Neural cell (in vitro differentiated cells): ENCODE data around the gene SHANK1. TPM values are rescaled to one million over a fixed set of nuclear protein-coding genes. Genes with fewer than 3 reads are reported as not detected.

Source experiments
- H2AFZ ChIP-seq: fragments of 200-600, 300-800 bp; sonication (generic), shearing (Covaris generic); 2 replicates; pipeline ENCODE4 v1.6.0; 2014; ENCODE audit warnings: low read depth, mild to moderate bottlenecking, antibody characterized with exemption, low read length, moderate library complexity
- H3F3A ChIP-seq: fragments of 200-600 bp; shearing (Covaris generic); 2 replicates; pipeline ENCODE4 v1.6.1; 2016; ENCODE audit warnings: mild to moderate bottlenecking, moderate library complexity, mixed read lengths, antibody characterized with exemption, low read length; ENCODE audit not compliant: insufficient read depth, poor library complexity, severe bottlenecking
- H3K27ac ChIP-seq: fragments of 200-600, 300-800 bp; sonication (generic), shearing (Covaris generic); 2 replicates; pipeline ENCODE4 v1.5.1; 2014; ENCODE audit warnings: mild to moderate bottlenecking, low read length, moderate library complexity
- H3K27me3 ChIP-seq: fragments of 300-800, 200-600 bp; sonication (generic), shearing (Covaris generic); 2 replicates; pipeline ENCODE4 v1.6.0; 2014; ENCODE audit warnings: mild to moderate bottlenecking, low read depth, low read length, moderate library complexity; ENCODE audit not compliant: insufficient read depth
- H3K36me3 ChIP-seq: fragments of 300-800, 200-600 bp; sonication (generic), shearing (Covaris generic); 2 replicates; pipeline ENCODE4 v1.5.1; 2014; ENCODE audit warnings: mild to moderate bottlenecking, antibody characterized with exemption, low read length, moderate library complexity; ENCODE audit not compliant: insufficient read depth
- H3K4me2 ChIP-seq: fragments of 300-800, 200-600 bp; sonication (generic), shearing (Covaris generic); 2 replicates; pipeline ENCODE4 v1.6.0; 2014; ENCODE audit warnings: mild to moderate bottlenecking, low read length
- H3K4me3 ChIP-seq: fragments of 300-800, 200-600 bp; sonication (generic), shearing (Covaris generic); 2 replicates; pipeline ENCODE4 v1.5.1; 2014; ENCODE audit warnings: mild to moderate bottlenecking, low read length, moderate library complexity
- H3K79me2 ChIP-seq: fragments of 200-600 bp; shearing (Covaris generic); replicated peaks from 2 replicates; pipeline ENCODE4 v1.6.0; 2014; ENCODE audit warnings: mild to moderate bottlenecking, low read length, moderate library complexity; ENCODE audit not compliant: insufficient read depth
- H3K9ac ChIP-seq: fragments of 300-800, 200-600 bp; sonication (generic), shearing (Covaris generic); 2 replicates; pipeline ENCODE4 v1.6.1; 2016; ENCODE audit warnings: mild to moderate bottlenecking, low read length, mixed read lengths
- H3K9me2 ChIP-seq: fragments of 200-600 bp; shearing (Covaris generic); 2 replicates; pipeline ENCODE4 v1.6.1; 2016; ENCODE audit warnings: mild to moderate bottlenecking, low read length, mixed read lengths; ENCODE audit not compliant: insufficient read depth
- H3K9me3 ChIP-seq: fragments of 200-600, 300-800 bp; sonication (generic), shearing (Covaris generic); 2 replicates; pipeline ENCODE4 v1.6.1; 2016; ENCODE audit warnings: mild to moderate bottlenecking, mixed run types, low read length, moderate library complexity, mixed read lengths
- H4K20me1 ChIP-seq: fragments of 200-600 bp; shearing (Covaris generic); 2 replicates; pipeline ENCODE4 v1.6.1; 2016; ENCODE audit warnings: mild to moderate bottlenecking, mixed run types; ENCODE audit not compliant: insufficient read depth
- CTCF ChIP-seq: fragments of 450-650 bp; IDR thresholded peaks from 2 replicates; pipeline ENCODE4 v1.5.1; 2014; ENCODE audit warnings: antibody characterized with exemption, mild to moderate bottlenecking, moderate library complexity; ENCODE audit not compliant: poor library complexity, severe bottlenecking
- EP300 ChIP-seq: fragments of 450-650 bp; conservative IDR thresholded peaks from 2 replicates; pipeline ENCODE4 v1.6.1; 2014; ENCODE audit warnings: antibody characterized with exemption, mild to moderate bottlenecking, moderate library complexity; ENCODE audit not compliant: poor library complexity, severe bottlenecking
- EZH2 ChIP-seq: fragments of 200-600, 300-800 bp; shearing (Covaris generic), sonication (generic); IDR thresholded peaks from 2 replicates; pipeline ENCODE4 v1.6.1; 2014; ENCODE audit warnings: antibody characterized with exemption, low read length, borderline replicate concordance, mild to moderate bottlenecking; ENCODE audit not compliant: insufficient read depth, poor library complexity, severe bottlenecking
- MXI1 ChIP-seq: fragments of 450-650 bp; conservative IDR thresholded peaks from 2 replicates; pipeline ENCODE4 v1.6.1; 2014; ENCODE audit warnings: antibody characterized with exemption, mild to moderate bottlenecking; ENCODE audit not compliant: poor library complexity, severe bottlenecking
- POLR2AphosphoS5 ChIP-seq: IDR thresholded peaks from 2 replicates; pipeline ENCODE4 v1.6.1; 2012
- RAD21 ChIP-seq: fragments of 450-650 bp; conservative IDR thresholded peaks from 2 replicates; pipeline ENCODE4 v1.6.1; 2014; ENCODE audit warnings: antibody characterized with exemption, mild to moderate bottlenecking, moderate library complexity
- REST ChIP-seq: IDR thresholded peaks from 2 replicates; pipeline ENCODE4 v1.6.1; 2012; ENCODE audit warnings: borderline replicate concordance
- SMC3 ChIP-seq: fragments of 450-650 bp; conservative IDR thresholded peaks from 2 replicates; pipeline ENCODE4 v1.6.1; 2014; ENCODE audit warnings: antibody characterized with exemption, mild to moderate bottlenecking, moderate library complexity; ENCODE audit not compliant: poor library complexity
- TAF1 ChIP-seq: IDR thresholded peaks from 2 replicates; pipeline ENCODE4 v1.6.1; 2012; ENCODE audit warnings: low read depth
- polyA plus RNA-seq: library from polyadenylated mRNA; depleted of rRNA; stranded (reverse); fragments of >200 nt; gene quantifications from 2 replicates; pipeline ENCODE4 v1.2.3, GENCODE V29; 2014

The SHANK1 gene
- polyA plus RNA-seq, 1 donor from 2014 or later: 7.9 TPM

- Histone ChIP-seq H3K9me2 (no peaks in the 10 kb centered on the region), H3K9ac (no peak overlapping the region), H2AFZ (no peak overlapping the region), H4K20me1 (no peaks in the 10 kb centered on the region), H3F3A (peaks cover 4% of the 10 kb centered on the region), H3K4me3 (no peak overlapping the region), H3K4me2 (no peak overlapping the region), H3K9me3 (no peaks in the 10 kb centered on the region), H3K27ac (no peak overlapping the region), H3K27me3 (no peaks in the 10 kb centered on the region), H3K36me3 (no peaks in the 10 kb centered on the region), H3K79me2 (no peaks in the 10 kb centered on the region)
- TF ChIP-seq POLR2AphosphoS5: no peak
- no peak for TF ChIP-seq EZH2
- TF ChIP-seq EP300: no peak
- TF ChIP-seq MXI1: no peak
- no peak for TF ChIP-seq SMC3
- no peak for TF ChIP-seq REST
- TF ChIP-seq RAD21: no peak
- TF ChIP-seq TAF1: no peak
- TF ChIP-seq CTCF: no peak
Observed at GRCh38 chr19:50661023-50661422, 58.6 kb downstream of the SHANK1 start.

DNA sequence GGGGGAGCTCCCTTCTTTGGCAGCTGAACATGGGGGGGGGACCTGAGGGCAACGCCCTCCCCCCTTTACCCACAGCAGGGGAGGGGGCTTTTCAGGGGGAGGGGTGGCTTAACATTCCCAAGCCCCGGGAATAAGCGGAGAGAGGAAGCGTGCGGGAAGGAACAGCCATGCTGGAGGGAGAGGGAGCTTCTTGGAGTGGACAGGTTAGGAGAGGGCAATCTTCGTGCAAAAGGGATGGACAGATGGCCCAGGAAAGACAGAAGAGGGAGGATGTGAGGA is 59.6 kb downstream of the SHANK1 start:
- peak overlapping the region; percentile 88 for H3K9ac ChIP-seq

More for the DNA sequence above, 59.6 kb downstream of the SHANK1 start:
- no peak overlapping the region for H2AFZ ChIP-seq
- no peaks in the 10 kb centered on the region for H3K79me2 ChIP-seq
- peak overlapping the region; percentile 76 for H3K4me3 ChIP-seq
- H3K9me2 ChIP-seq: no peaks in the 10 kb centered on the region
- H4K20me1 ChIP-seq: no peaks in the 10 kb centered on the region
- H3K27ac ChIP-seq: peak overlapping the region; percentile 59
- H3K27me3 ChIP-seq: no peaks in the 10 kb centered on the region
- no peak for TF ChIP-seq POLR2AphosphoS5
- no peak for TF ChIP-seq MXI1
- TF ChIP-seq TAF1: no peak
- no peak for TF ChIP-seq SMC3
- peak; percentile 72 for TF ChIP-seq REST
- no peaks in the 10 kb centered on the region for H3K9me3 ChIP-seq
- H3F3A ChIP-seq: peaks cover 4% of the 10 kb centered on the region
- no peaks in the 10 kb centered on the region for H3K36me3 ChIP-seq
- H3K4me2 ChIP-seq: no peak overlapping the region
